ACC112 (cell line): ENCODE results near the gene GPC4.
"Not testable (repeated sequence)": the region's sequence is repeated elsewhere in the genome, so short reads cannot be mapped to it uniquely, and the experiment has no call there.

ENCODE experiments used
- H2AFZ ChIP-seq: fragments of 200-600 bp; sonication (generic); one replicate; pipeline ENCODE4 v1.6.0; 2017; ENCODE audit warnings: antibody characterized with exemption, low read length; ENCODE audit not compliant: unreplicated experiment
- H3K27ac ChIP-seq: fragments of 200-600 bp; sonication (generic); 2 replicates; pipeline ENCODE4 v1.5.1; 2014; ENCODE audit warnings: low read depth, mild to moderate bottlenecking, antibody characterized with exemption, low read length, moderate library complexity
- H3K27me3 ChIP-seq: fragments of 200-600 bp; sonication (generic); 2 replicates; pipeline ENCODE4 v1.6.1; 2014; ENCODE audit warnings: mild to moderate bottlenecking, antibody characterized with exemption, low read length, moderate library complexity, mixed read lengths; ENCODE audit not compliant: insufficient read depth
- H3K36me3 ChIP-seq: fragments of 200-600 bp; sonication (generic); 2 replicates; pipeline ENCODE4 v1.6.1; 2016; ENCODE audit warnings: mild to moderate bottlenecking, antibody characterized with exemption, low read length, moderate library complexity, mixed read lengths; ENCODE audit not compliant: insufficient read depth
- H3K4me1 ChIP-seq: fragments of 200-600 bp; sonication (generic); one replicate; pipeline ENCODE4 v1.6.1; 2016; ENCODE audit warnings: low read length, mixed read lengths; ENCODE audit not compliant: insufficient read depth, unreplicated experiment, control insufficient read depth
- H3K4me3 ChIP-seq: fragments of 200-600 bp; sonication (generic); 2 replicates; pipeline ENCODE4 v1.5.1; 2014; ENCODE audit warnings: mild to moderate bottlenecking, low read depth, low read length
- H3K79me2 ChIP-seq: fragments of 200-600 bp; sonication (generic); one replicate; pipeline ENCODE4 v1.6.0; 2016; ENCODE audit warnings: low read length; ENCODE audit not compliant: control insufficient read depth, unreplicated experiment, insufficient read depth

Gene GPC4

GRCh38 chrX:133333154-133333750, 82.0 kb downstream of the GPC4 start:
- no peak overlapping the region for H3K4me3 ChIP-seq
- no peaks in the 10 kb centered on the region for H3K36me3 ChIP-seq
- no peak overlapping the region for H3K27ac ChIP-seq
- no peak overlapping the region for H2AFZ ChIP-seq
- no peaks in the 10 kb centered on the region for H3K4me1 ChIP-seq
- no peaks in the 10 kb centered on the region for H3K27me3 ChIP-seq
- H3K79me2 ChIP-seq, result no peaks in the 10 kb centered on the region

GRCh38 chrX:133332737-133333136, 82.6 kb downstream of the GPC4 start:
- Histone ChIP-seq H3K27me3 (no peaks in the 10 kb centered on the region), H2AFZ (no peak overlapping the region), H3K27ac (no peak overlapping the region), H3K36me3 (no peaks in the 10 kb centered on the region), H3K4me1 (no peaks in the 10 kb centered on the region), H3K79me2 (no peaks in the 10 kb centered on the region), H3K4me3 (no peak overlapping the region)

GRCh38 chrX:133330956-133331355, 84.3 kb downstream of the GPC4 start:
- Histone ChIP-seq H3K27me3 (no peaks in the 10 kb centered on the region), H3K27ac (no peak overlapping the region), H2AFZ (no peak overlapping the region), H3K4me3 (no peak overlapping the region), H3K79me2 (no peaks in the 10 kb centered on the region), H3K36me3 (no peaks in the 10 kb centered on the region), H3K4me1 (no peaks in the 10 kb centered on the region)

- no peaks in the 10 kb centered on the region for H3K79me2 ChIP-seq
- no peak overlapping the region for H3K27ac ChIP-seq
- H3K4me3 ChIP-seq, result no peak overlapping the region
- H3K4me1 ChIP-seq, result no peaks in the 10 kb centered on the region
- H3K27me3 ChIP-seq, result no peaks in the 10 kb centered on the region
- H2AFZ ChIP-seq, result no peak overlapping the region
- H3K36me3 ChIP-seq, result no peaks in the 10 kb centered on the region
These were observed 89.9 kb downstream of the GPC4 start for GRCh38 chrX:133325422-133325821.

- no peaks in the 10 kb centered on the region for H3K27me3 ChIP-seq
- no peaks in the 10 kb centered on the region for H3K36me3 ChIP-seq
- no peaks in the 10 kb centered on the region for H3K4me1 ChIP-seq
- no peaks in the 10 kb centered on the region for H3K79me2 ChIP-seq
- H3K27ac ChIP-seq, result no peak overlapping the region
- H2AFZ ChIP-seq, result no peak overlapping the region
- no peak overlapping the region for H3K4me3 ChIP-seq
These were observed 91.9 kb downstream of the GPC4 start for GRCh38 chrX:133323431-133323830.

- H2AFZ ChIP-seq, H3K27ac ChIP-seq, H3K27me3 ChIP-seq, H3K4me3 ChIP-seq, H3K4me1 ChIP-seq, H3K79me2 ChIP-seq, H3K36me3 ChIP-seq: not testable (repeated sequence)
These were observed 93.0 kb downstream of the GPC4 start for GRCh38 chrX:133322269-133322668.

GRCh38 chrX:133321451-133321850, 93.8 kb downstream of the GPC4 start:
- Histone ChIP-seq H3K36me3 (no peaks in the 10 kb centered on the region), H2AFZ (no peak overlapping the region), H3K79me2 (no peaks in the 10 kb centered on the region), H3K4me3 (no peak overlapping the region), H3K4me1 (no peaks in the 10 kb centered on the region), H3K27ac (no peak overlapping the region), H3K27me3 (no peaks in the 10 kb centered on the region)

- no peaks in the 10 kb centered on the region for H3K4me1 ChIP-seq
- H2AFZ ChIP-seq, result no peak overlapping the region
- no peaks in the 10 kb centered on the region for H3K27me3 ChIP-seq
- no peaks in the 10 kb centered on the region for H3K79me2 ChIP-seq
- no peak overlapping the region for H3K4me3 ChIP-seq
- no peak overlapping the region for H3K27ac ChIP-seq
- H3K36me3 ChIP-seq, result no peaks in the 10 kb centered on the region
These were observed 101.0 kb downstream of the GPC4 start for GRCh38 chrX:133314281-133314680.

- Histone ChIP-seq H3K4me3 (no peak overlapping the region), H3K4me1 (no peaks in the 10 kb centered on the region), H3K36me3 (no peaks in the 10 kb centered on the region), H3K27me3 (no peaks in the 10 kb centered on the region), H3K79me2 (no peaks in the 10 kb centered on the region), H2AFZ (no peak overlapping the region), H3K27ac (no peak overlapping the region)
These were observed 106.8 kb downstream of the GPC4 start for GRCh38 chrX:133308499-133308897.

GRCh38 chrX:133307637-133308498, 107.4 kb downstream of the GPC4 start:
- Histone ChIP-seq H3K4me3 (no peak overlapping the region), H3K4me1 (no peaks in the 10 kb centered on the region), H3K36me3 (no peaks in the 10 kb centered on the region), H3K27me3 (no peaks in the 10 kb centered on the region), H3K79me2 (no peaks in the 10 kb centered on the region), H2AFZ (no peak overlapping the region), H3K27ac (no peak overlapping the region)

GRCh38 chrX:133307094-133307493, 108.2 kb downstream of the GPC4 start:
- Histone ChIP-seq H2AFZ (no peak overlapping the region), H3K4me1 (no peaks in the 10 kb centered on the region), H3K4me3 (no peak overlapping the region), H3K79me2 (no peaks in the 10 kb centered on the region), H3K27me3 (no peaks in the 10 kb centered on the region), H3K36me3 (no peaks in the 10 kb centered on the region), H3K27ac (no peak overlapping the region)
